Measurements from ENCODE around the gene RAD23A.

DNA sequence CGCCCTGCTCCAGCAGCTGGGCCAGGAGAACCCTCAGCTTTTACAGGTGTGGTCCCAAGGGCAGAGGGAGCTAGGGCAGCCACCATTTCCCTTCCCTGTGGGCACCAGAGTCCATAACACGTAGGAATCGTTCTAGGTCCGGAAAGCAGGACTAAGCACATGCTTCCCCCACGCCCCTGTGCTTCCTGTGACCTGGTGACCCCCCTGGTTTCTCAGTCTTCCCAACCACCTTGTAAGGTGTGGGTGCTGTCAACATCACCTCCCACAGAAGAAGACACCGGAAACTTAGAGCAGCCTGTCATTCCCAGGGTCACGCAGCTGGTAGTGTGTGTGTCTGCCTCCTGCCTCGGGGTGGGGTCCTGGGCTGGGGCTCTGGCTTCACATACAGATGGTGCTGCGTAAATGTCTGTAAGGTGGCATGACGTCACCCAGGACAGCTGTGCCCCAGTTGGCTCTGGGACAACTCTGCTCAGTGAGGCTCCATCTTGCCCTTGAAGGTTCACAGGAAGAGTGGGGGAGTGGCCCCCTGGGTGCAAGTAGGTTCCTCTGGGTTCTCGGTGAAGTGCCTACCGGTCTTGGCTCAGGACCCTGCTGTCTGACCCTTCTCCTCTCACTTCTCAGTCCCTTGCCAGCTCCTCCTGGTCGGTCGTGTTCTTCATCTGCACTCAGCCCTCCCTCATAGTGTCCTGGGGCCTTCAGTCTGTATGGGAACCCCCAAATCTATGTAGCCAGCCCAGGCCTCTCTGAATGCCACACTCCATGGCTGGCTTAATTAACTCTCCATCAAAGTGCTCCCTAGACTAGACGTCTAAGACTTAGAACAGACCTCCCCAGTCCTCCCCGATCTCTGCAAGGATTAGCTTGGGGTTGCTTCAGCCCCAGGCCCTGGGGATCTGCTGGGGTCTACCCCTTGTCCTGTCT lies 4.0 kb downstream of the RAD23A start:
- TF ChIP-seq EZH2 (IDR thresholded peaks at IDR 0.05; ENCODE audit: insufficient read depth, poor library complexity, severe bottlenecking) = no peak
- no peak for TF ChIP-seq EZH2phosphoT487 (IDR thresholded peaks at IDR 0.05; ENCODE audit: insufficient read depth, low read depth)

All from GM23248 (cell line).